Lower lobe of right lung (tissue), 2 donors: ENCODE measurements around the gene DAPK2. TPM values are rescaled to one million over a fixed set of nuclear protein-coding genes. Genes with fewer than 3 reads are reported as not detected.

ENCODE experiments used
- ATAC-seq, 2 donors: fragments of 200-7000 bp; cut with Tn5 transposase; one replicate each; pipeline ENCODE4 v1.9.1; 2020 to 2022; ENCODE audit warnings: mild to moderate bottlenecking in 2 of 2, moderate library complexity in 2 of 2
- DNase-seq: peaks from one replicate; pipeline ENCODE4 v3.0.0-alpha.2; 2020
- H3K27ac ChIP-seq: fragments of 200-600 bp; one replicate; pipeline ENCODE4 v1.8.0; 2022
- H3K27me3 ChIP-seq: fragments of 200-600 bp; one replicate; pipeline ENCODE4 v1.8.0; 2022; ENCODE audit warnings: low read depth
- H3K36me3 ChIP-seq: fragments of 200-600 bp; one replicate; pipeline ENCODE4 v1.8.0; 2022; ENCODE audit warnings: mild to moderate bottlenecking
- H3K4me1 ChIP-seq: fragments of 200-600 bp; one replicate; pipeline ENCODE4 v1.8.0; 2022
- H3K4me3 ChIP-seq: fragments of 200-600 bp; one replicate; pipeline ENCODE4 v1.8.0; 2022; ENCODE audit warnings: mild to moderate bottlenecking
- H3K9me3 ChIP-seq: fragments of 200-600 bp; one replicate; pipeline ENCODE4 v1.8.0; 2022
- CTCF ChIP-seq: fragments of 200-600 bp; IDR thresholded peaks from one replicate; pipeline ENCODE4 v1.8.0; 2022; ENCODE audit warnings: antibody characterized with exemption, mild to moderate bottlenecking
- intact Hi-C: fragments of 100-400 bp; cut with DNase I; formaldehyde crosslinking; loops from one replicate; pipeline ENCODE4 v1.11.0; 2022
- total RNA-seq: library from RNA; stranded (reverse); fragmentation: NEBNext Ultra II Directional; extraction: Animal tissue kit (Norgen Biotek cat#: 25700); gene quantifications from one replicate; pipeline ENCODE4 v1.2.1, GENCODE V29; 2021
- donor health status: DM: no; HTN: yes; CAD: no; lungs with severe emphysema.

DAPK2 gene
- total RNA-seq, 1 donor from 2014 or later = 56.8 TPM

- peaks cover 12% of the 10 kb centered on the region for H3K27me3 ChIP-seq
- no peak for TF ChIP-seq CTCF
- H3K4me3 ChIP-seq = peak overlapping the region; percentile 64
- peaks cover under 1% of the 10 kb centered on the region for H3K36me3 ChIP-seq
- DNase-seq (no peak), ATAC-seq (peak; percentile 8 to 17)
- no peaks in the 10 kb centered on the region for H3K9me3 ChIP-seq
- peaks cover 20% of the 10 kb centered on the region for H3K4me1 ChIP-seq
- peak overlapping the region; percentile 78 for H3K27ac ChIP-seq
- intact Hi-C loops = no loop called here
Observed at GRCh38 chr15:64045101-64045435, 1.2 kb downstream of the DAPK2 start.

- peak overlapping the region; percentile 78 for H3K27ac ChIP-seq
- no peak for TF ChIP-seq CTCF
- no peaks in the 10 kb centered on the region for H3K9me3 ChIP-seq
- peaks cover 6% of the 10 kb centered on the region for H3K36me3 ChIP-seq
- H3K27me3 ChIP-seq = peaks cover 12% of the 10 kb centered on the region
- H3K4me1 ChIP-seq = peaks cover 18% of the 10 kb centered on the region
- DNase-seq = no peak
- peak overlapping the region; percentile 64 for H3K4me3 ChIP-seq
- ATAC-seq = peak; percentile 3
- intact Hi-C loops = no loop called here
Observed at GRCh38 chr15:64044300-64045100, 1.8 kb downstream of the DAPK2 start.

- ATAC-seq (no peak), DNase-seq (no peak)
- H3K36me3 ChIP-seq = peaks cover 38% of the 10 kb centered on the region
- H3K27ac ChIP-seq = no peak overlapping the region
- H3K9me3 ChIP-seq = no peaks in the 10 kb centered on the region
- H3K27me3 ChIP-seq = no peaks in the 10 kb centered on the region
- H3K4me1 ChIP-seq = no peaks in the 10 kb centered on the region
- intact Hi-C loops = no loop called here
- no peak overlapping the region for H3K4me3 ChIP-seq
- TF ChIP-seq CTCF = no peak
Observed at GRCh38 chr15:64038878-64039610, 7.2 kb downstream of the DAPK2 start.

GRCh38 chr15:64037966-64038365, 8.3 kb downstream of the DAPK2 start:
- no peak for DNase-seq
- intact Hi-C loops = no loop called here
- Histone ChIP-seq H3K27ac (no peak overlapping the region), H3K9me3 (no peaks in the 10 kb centered on the region), H3K36me3 (peaks cover 38% of the 10 kb centered on the region), H3K4me1 (no peaks in the 10 kb centered on the region), H3K27me3 (no peaks in the 10 kb centered on the region), H3K4me3 (no peak overlapping the region)
- TF ChIP-seq CTCF = no peak
- no peak for ATAC-seq

- intact Hi-C loops = no loop called here
- Histone ChIP-seq H3K4me1 (peaks cover 4% of the 10 kb centered on the region), H3K9me3 (no peaks in the 10 kb centered on the region), H3K4me3 (no peak overlapping the region), H3K36me3 (peaks cover 38% of the 10 kb centered on the region), H3K27ac (no peak overlapping the region), H3K27me3 (no peaks in the 10 kb centered on the region)
- no peak for TF ChIP-seq CTCF
- ATAC-seq = peak in 1 of 2 donors; percentile 28
- no peak for DNase-seq
Observed at GRCh38 chr15:64037116-64037515, 9.2 kb downstream of the DAPK2 start.
